B cell (primary cell): Measurements from ENCODE around the gene ATXN2. TPM values are rescaled to one million over a fixed set of nuclear protein-coding genes. Genes with fewer than 3 reads are reported as not detected.

ENCODE experiments used
- ATAC-seq: fragments of 200-7000 bp; cut with Tn5 transposase; one replicate; pipeline ENCODE4 v1.10.0; 2021; ENCODE audit warnings: low read depth, mild to moderate bottlenecking, moderate number of reproducible peaks, moderate library complexity
- CTCF ChIA-PET: fragments of 350-600 bp; sonication (Branson Sonifier 250); formaldehyde crosslinking; loops from one replicate; lab custom pipeline; 2021; ENCODE audit warnings: antibody characterized with exemption, inconsistent platforms; lab: Charles Lee
- POLR2A ChIA-PET: fragments of 350-600 bp; sonication (Branson Sonifier 250); formaldehyde crosslinking; loops from one replicate; lab custom pipeline; 2021; ENCODE audit warnings: antibody characterized with exemption; lab: Charles Lee
- DNase-seq: peaks from one replicate; pipeline ENCODE4 v3.0.0; 2013
- H2AFZ ChIP-seq: 2 replicates; pipeline ENCODE4 v1.6.1; 2012; ENCODE audit warnings: mild to moderate bottlenecking, low read depth, low read length; ENCODE audit not compliant: insufficient read depth, poor library complexity, severe bottlenecking
- H3K27ac ChIP-seq, 2 donors: 1 replicate in 1 of 2; 2 replicates in 1 of 2; pipeline ENCODE4 v1.5.1; 2012 to 2013; ENCODE audit warnings: low read length in 2 of 2, mild to moderate bottlenecking in 2 of 2, moderate library complexity in 1 of 2
- H3K27me3 ChIP-seq, 4 experiments: fragments of 200-600 bp in 1 of 4; sonication (generic) in 1 of 4; replicated peaks in 1 of 4; 1 replicate in 2 of 4; 2 replicates in 2 of 4; pipeline versions ENCODE4 v1.6.1 to v1.7.0; 2013 to 2016; ENCODE audit warnings: low read length in 3 of 4, mild to moderate bottlenecking in 2 of 4, mixed read lengths in 1 of 4, moderate library complexity in 1 of 4; ENCODE audit not compliant: insufficient read depth in 4 of 4, control insufficient read depth in 3 of 4; ENCODE audit errors: control extremely low read depth in 1 of 4
- H3K36me3 ChIP-seq, 2 experiments: replicated peaks in 1 of 2; 1 replicate in 1 of 2; 2 replicates in 1 of 2; pipeline versions ENCODE4 v1.6.1 to v1.7.1; 2013; ENCODE audit warnings: low read length in 1 of 2; ENCODE audit not compliant: insufficient read depth in 2 of 2, control insufficient read depth in 1 of 2; ENCODE audit errors: control extremely low read depth in 1 of 2, extremely low read depth in 1 of 2
- H3K4me1 ChIP-seq, 2 donors: fragments of 200-600 bp in 1 of 2; sonication (generic) in 1 of 2; 1 replicate in 1 of 2; 2 replicates in 1 of 2; pipeline versions ENCODE4 v1.5.1 to v1.6.1; 2013 to 2017; ENCODE audit warnings: low read length in 2 of 2; ENCODE audit not compliant: control insufficient read depth in 2 of 2, insufficient read depth in 2 of 2
- H3K4me2 ChIP-seq: replicated peaks from 2 replicates; pipeline ENCODE3; 2012; ENCODE audit warnings: mild to moderate bottlenecking, low read depth, low read length; ENCODE audit not compliant: poor library complexity, severe bottlenecking
- H3K4me3 ChIP-seq, 5 experiments: fragments of 200-600 bp in 1 of 5; sonication (generic) in 1 of 5; 1 replicate in 3 of 5; 2 replicates in 2 of 5; pipeline versions ENCODE4 v1.5.1 to v1.7.0; 2011 to 2016; ENCODE audit warnings: low read length in 4 of 5, mild to moderate bottlenecking in 4 of 5, low read depth in 2 of 5, control low read depth in 1 of 5, moderate library complexity in 1 of 5; ENCODE audit not compliant: insufficient read depth in 1 of 5; ENCODE audit errors: control extremely low read depth in 1 of 5, extremely low read depth in 1 of 5
- H3K79me2 ChIP-seq: fragments of 200-600 bp; sonication (generic); one replicate; pipeline ENCODE4 v1.6.0; 2016; ENCODE audit warnings: low read length; ENCODE audit not compliant: control insufficient read depth, insufficient read depth
- H3K9ac ChIP-seq: fragments of 200-600 bp; sonication (generic); 2 replicates; pipeline ENCODE4 v1.6.1; 2017; ENCODE audit warnings: mild to moderate bottlenecking, low read length, moderate library complexity
- H3K9me3 ChIP-seq, 3 donors: one replicate each; pipeline versions ENCODE4 v1.6.1 to v1.7.1; 2013; ENCODE audit warnings: low read length in 2 of 3; ENCODE audit not compliant: control insufficient read depth in 2 of 3, insufficient read depth in 1 of 3; ENCODE audit errors: control extremely low read depth in 1 of 3
- H4K20me1 ChIP-seq: 2 replicates; pipeline ENCODE4 v1.6.0; 2012; ENCODE audit warnings: mild to moderate bottlenecking, low read length; ENCODE audit not compliant: insufficient read depth, control insufficient read depth, poor library complexity, severe bottlenecking
- H3K27ac Mint-ChIP-seq: one replicate; pipeline ENCODE4 v1.8.0; 2021; ENCODE audit warnings: mixed read lengths
- H3K27me3 Mint-ChIP-seq: one replicate; pipeline ENCODE4 v1.8.0; 2021; ENCODE audit warnings: mixed read lengths
- H3K4me1 Mint-ChIP-seq: one replicate; pipeline ENCODE4 v1.8.0; 2021; ENCODE audit warnings: mixed read lengths
- H3K4me3 Mint-ChIP-seq: one replicate; pipeline ENCODE4 v1.8.0; 2021; ENCODE audit warnings: mixed read lengths
- H3K9me3 Mint-ChIP-seq: one replicate; pipeline ENCODE4 v1.8.0; 2022; ENCODE audit warnings: mixed read lengths; ENCODE audit not compliant: insufficient read depth
- CTCF ChIP-seq: fragments of 200-600 bp; IDR thresholded peaks from one replicate; pipeline ENCODE4 v1.8.0; 2022; ENCODE audit warnings: antibody characterized with exemption, mild to moderate bottlenecking
- EZH2 ChIP-seq: IDR thresholded peaks from 2 replicates; pipeline ENCODE4 v1.6.1; 2012; ENCODE audit warnings: borderline replicate concordance, low read depth, mild to moderate bottlenecking, moderate library complexity, low read length; ENCODE audit not compliant: insufficient read depth, poor library complexity, severe bottlenecking
- WGBS: methylation state at CpG from one replicate; pipeline ENCODE4 v1.1.5; 2013; ENCODE audit warnings: missing lambda C conversion rate; ENCODE audit not compliant: insufficient coverage; 5-methylcytosine and 5-hydroxymethylcytosine counted together
- intact Hi-C: fragments of 100-400 bp; cut with micrococcal nuclease; formaldehyde crosslinking; loops from one replicate; pipeline ENCODE4 v1.10.0; 2022
- polyA plus RNA-seq: library from polyadenylated mRNA; depleted of rRNA; stranded (reverse); fragments of >200 nt; gene quantifications from 2 replicates; pipeline ENCODE4 v1.2.3, GENCODE V29; 2012
- total RNA-seq, 2 donors: library from RNA; stranded (reverse); fragments of 120-200 nt in 1 of 2; gene quantifications; 1 replicate in 1 of 2; 2 replicates in 1 of 2; pipeline versions ENCODE4 v1.2.3 to v1.2.4, GENCODE V29; 2013 to 2022

ATXN2 gene
- total and polyA plus RNA-seq, 2 donors (not counting 1 experiment from before 2014, with no cell fraction given) = 28.2 to 83.8 TPM

GRCh38 chr12:111407377-111408115 is 191.6 kb downstream of the ATXN2 start:
- ATAC-seq = no peak
- no peak overlapping the region for H2AFZ ChIP-seq
- ChIA-PET POLR2A (interaction anchor here (1.1 to 6.9 kb wide), 4 partner anchors 19 to 37 kb away, joined by 4 to 36 read pairs (median 14); no protein-coding TSS in a partner anchor), CTCF (interaction anchor here (1.4 to 22.7 kb wide), 3 partner anchors 9 to 36 kb away, joined by 4 to 1472 read pairs (median 35); no protein-coding TSS in a partner anchor)
- peak overlapping the region; percentile 95 for H3K4me2 ChIP-seq
- Mint-ChIP-seq H3K9me3 (no peaks in the 10 kb centered on the region), H3K4me1 (peaks cover 79% of the 10 kb centered on the region), H3K27me3 (no peaks in the 10 kb centered on the region), H3K4me3 (peak overlapping the region; percentile 89), H3K27ac (peak overlapping the region; percentile 91)
- peaks cover 60% of the 10 kb centered on the region for H4K20me1 ChIP-seq
- intact Hi-C loops = loop anchor here (1.0 to 5.0 kb wide), 3 partner anchors 23 to 355 kb away; partner anchors contain the start of gene PHETA1
- peak; percentile 51 for DNase-seq
- H3K9ac ChIP-seq = peak overlapping the region; percentile 97
- peaks cover 80 to 89% of the 10 kb centered on the region in 2 donors for H3K4me1 ChIP-seq
- WGBS = 29% methylated on average over 7 of the region's 9 CpGs
- H3K27ac ChIP-seq = peak overlapping the region; percentile 86 to 97
- H3K4me3 ChIP-seq = peak overlapping the region; percentile 32 to 96 (median 91)
- no peaks in the 10 kb centered on the region for H3K36me3 ChIP-seq
- TF ChIP-seq EZH2 (no peak), CTCF (no peak)
- no peaks in the 10 kb centered on the region for H3K9me3 ChIP-seq
- peaks cover 67% of the 10 kb centered on the region for H3K79me2 ChIP-seq
- H3K27me3 ChIP-seq = no peaks in the 10 kb centered on the region
